OCI-M2 (cell line): Measurements from ENCODE around the gene SPEN.

Experiments
- DNase-seq: peaks from one replicate; lab custom pipeline; 2025; ENCODE audit not compliant: unreplicated experiment; lab: John Stamatoyannopoulos, UW

Gene SPEN

GRCh38 chr1:15935056-15935950, 87.8 kb downstream of the SPEN start:
- no peak for DNase-seq

- DNase-seq: no peak
Measured at GRCh38 chr1:15936025-15936424, 88.5 kb downstream of the SPEN start.

GRCh38 chr1:15937146-15937545, 89.6 kb downstream of the SPEN start:
- DNase-seq: no peak

GRCh38 chr1:15937706-15938168, 90.2 kb downstream of the SPEN start:
- no peak for DNase-seq

- DNase-seq: no peak
Measured at GRCh38 chr1:15938628-15939161, 91.2 kb downstream of the SPEN start.

GRCh38 chr1:15939181-15940109, 91.9 kb downstream of the SPEN start:
- DNase-seq: no peak

- DNase-seq: no peak
Measured at GRCh38 chr1:15940110-15941043, 92.9 kb downstream of the SPEN start.

- no peak for DNase-seq
Measured at GRCh38 chr1:15941044-15941840, 93.7 kb downstream of the SPEN start.

- no peak for DNase-seq
Measured at GRCh38 chr1:15941899-15942660, 94.6 kb downstream of the SPEN start.

GRCh38 chr1:15942661-15943327, 95.3 kb downstream of the SPEN start:
- no peak for DNase-seq

- DNase-seq: no peak
Measured at GRCh38 chr1:15943328-15943991, 96.0 kb downstream of the SPEN start.

- DNase-seq: no peak
Measured at GRCh38 chr1:15943992-15944307, 96.4 kb downstream of the SPEN start.

- no peak for DNase-seq
Measured at GRCh38 chr1:15944308-15945010, 97.0 kb downstream of the SPEN start.

- DNase-seq: no peak
Measured at GRCh38 chr1:15945011-15945831, 97.7 kb downstream of the SPEN start.

- no peak for DNase-seq
Measured at GRCh38 chr1:15945832-15946448, 98.4 kb downstream of the SPEN start.
